ENCODE results near the gene DNAJB12.
"Not testable (repeated sequence)": the region's sequence is repeated elsewhere in the genome, so short reads cannot be mapped to it uniquely, and the experiment has no call there.

The DNAJB12 gene

GRCh38 chr10:72354356-72355213 is at the start of gene DNAJB12:
Gene DNAJB12, minus strand, starts transcription at chr10:72354919. Its CDS starts 22 bp downstream, at chr10:72354897.
- peaks cover 19% of the 10 kb centered on the region for H3K4me1 ChIP-seq (ENCODE audit: control insufficient read depth, insufficient read depth, low read length)
- peaks cover 7% of the 10 kb centered on the region; the same call in 1 of the 2 replicates for H3K36me3 ChIP-seq (ENCODE audit: control insufficient read depth, insufficient read depth, low read length)
- H3K27ac ChIP-seq (ENCODE audit: low read depth, low read length), result peak within 1 kb of the TSS; percentile 100
- H3K9ac ChIP-seq (ENCODE audit: low read depth, low read length), result peak within 1 kb of the TSS; percentile 99
- H3K9me3 ChIP-seq (ENCODE audit: control insufficient read depth, insufficient read depth, low read length), result no peaks in the 10 kb centered on the region
- no peaks in the 10 kb centered on the region for H3K27me3 ChIP-seq (ENCODE audit: control insufficient read depth, insufficient read depth, low read length)
- peak within 1 kb of the TSS; percentile 98 for H3K4me3 ChIP-seq (ENCODE audit: low read depth, low read length)

DNA sequence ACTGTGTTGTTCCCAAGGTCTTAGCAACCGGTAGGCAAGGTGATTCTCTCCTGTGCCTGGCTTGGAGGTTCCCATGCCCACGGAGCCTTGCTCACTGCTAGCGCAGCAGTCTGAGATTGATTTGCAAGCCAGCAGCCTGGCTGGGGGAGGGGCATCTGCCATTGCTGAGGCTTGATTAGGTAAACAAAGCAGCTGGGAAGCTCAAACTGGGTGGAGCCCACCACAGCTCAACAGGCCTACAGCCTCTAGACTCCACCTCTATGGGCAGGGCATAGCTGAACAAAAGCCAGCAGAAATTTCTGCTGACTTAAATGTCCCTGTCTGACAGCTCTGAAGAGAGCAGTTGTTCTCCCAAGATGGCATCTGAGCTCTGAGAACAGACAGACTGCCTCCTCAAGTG is 40.9 kb upstream of the DNAJB12 start:
- not testable (repeated sequence) for H3K4me1 ChIP-seq (ENCODE audit: control insufficient read depth, insufficient read depth, low read length); H3K4me3 ChIP-seq (ENCODE audit: low read depth, low read length); H3K27ac ChIP-seq (ENCODE audit: low read depth, low read length); H3K27me3 ChIP-seq (ENCODE audit: control insufficient read depth, insufficient read depth, low read length); H3K9ac ChIP-seq (ENCODE audit: low read depth, low read length); H3K36me3 ChIP-seq (ENCODE audit: control insufficient read depth, insufficient read depth, low read length); H3K9me3 ChIP-seq (ENCODE audit: control insufficient read depth, insufficient read depth, low read length)

DNA sequence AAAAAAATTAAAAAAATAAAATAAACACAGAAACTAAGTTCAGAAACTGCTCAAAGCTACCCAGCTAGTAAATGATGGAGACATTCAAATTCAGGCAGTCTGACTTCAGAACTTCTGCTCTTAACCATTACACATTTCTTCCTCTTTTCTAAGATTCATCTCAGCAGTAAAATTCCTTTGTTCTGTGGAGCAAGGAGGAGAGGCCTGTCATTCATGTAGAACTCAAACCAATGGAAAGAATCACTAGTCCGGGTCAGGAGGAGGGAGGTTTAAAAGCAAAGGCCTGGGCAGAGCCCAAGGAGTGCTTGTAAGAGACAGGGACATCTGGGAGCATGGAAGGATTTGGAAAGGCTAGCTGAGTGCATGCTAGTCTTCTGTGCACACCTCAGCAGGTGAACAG is 37.9 kb upstream of the DNAJB12 start:
- Histone ChIP-seq H3K4me3 (ENCODE audit: low read depth, low read length) (no peak overlapping the region), H3K4me1 (ENCODE audit: control insufficient read depth, insufficient read depth, low read length) (no peaks in the 10 kb centered on the region), H3K36me3 (ENCODE audit: control insufficient read depth, insufficient read depth, low read length) (no peaks in the 10 kb centered on the region), H3K27me3 (ENCODE audit: control insufficient read depth, insufficient read depth, low read length) (no peaks in the 10 kb centered on the region), H3K9ac (ENCODE audit: low read depth, low read length) (no peak overlapping the region), H3K9me3 (ENCODE audit: control insufficient read depth, insufficient read depth, low read length) (no peaks in the 10 kb centered on the region), H3K27ac (ENCODE audit: low read depth, low read length) (no peak overlapping the region)

DNA sequence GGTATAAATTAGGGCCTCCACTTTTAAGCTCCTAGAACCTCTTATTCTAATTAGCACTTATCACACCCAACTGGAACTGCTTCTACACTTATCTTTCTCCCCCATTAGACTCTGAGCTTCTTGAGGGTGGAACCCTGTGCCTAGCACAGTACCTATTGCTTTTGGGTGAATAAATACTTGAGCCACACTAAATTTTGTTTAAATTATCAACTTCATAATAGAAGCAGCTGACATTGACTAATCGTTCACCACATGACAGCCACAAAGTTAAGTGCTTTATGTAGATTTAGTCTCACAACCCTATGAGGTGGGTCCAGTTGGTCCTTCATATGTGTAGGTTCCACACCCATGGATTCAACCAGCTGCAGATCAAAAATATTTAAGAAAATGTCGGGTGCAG is 36.0 kb upstream of the DNAJB12 start:
- no peaks in the 10 kb centered on the region for H3K36me3 ChIP-seq (ENCODE audit: control insufficient read depth, insufficient read depth, low read length)

DNA sequence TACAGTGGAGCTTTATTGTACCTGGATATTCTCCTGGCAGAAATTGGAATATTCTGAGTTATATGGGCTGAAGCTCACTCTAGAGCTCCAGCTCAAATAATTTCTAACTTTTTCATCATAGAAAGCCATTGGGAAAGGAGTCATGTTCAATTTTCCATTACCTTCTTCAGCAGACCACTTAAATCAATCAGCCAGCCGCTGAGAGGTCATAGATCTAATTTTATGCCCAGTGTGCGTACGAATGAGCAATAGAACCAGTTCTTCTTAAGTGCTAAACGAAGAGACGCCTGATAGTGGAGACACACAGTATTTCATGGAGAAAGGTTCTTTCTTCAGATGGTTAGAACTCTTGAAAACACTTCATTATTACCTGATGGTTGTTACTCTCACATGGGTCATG is 35.0 kb upstream of the DNAJB12 start:
- H3K4me1 ChIP-seq (ENCODE audit: control insufficient read depth, insufficient read depth, low read length), result 0 out of 2 replicates have a peak, but pooled peaks cover under 1% of the 10 kb centered on the region
- H3K9me3 ChIP-seq (ENCODE audit: control insufficient read depth, insufficient read depth, low read length), result no peaks in the 10 kb centered on the region
- H3K9ac ChIP-seq (ENCODE audit: low read depth, low read length), result no peak overlapping the region
- H3K27me3 ChIP-seq (ENCODE audit: control insufficient read depth, insufficient read depth, low read length), result no peaks in the 10 kb centered on the region
- no peak overlapping the region for H3K27ac ChIP-seq (ENCODE audit: low read depth, low read length)
- no peak overlapping the region for H3K4me3 ChIP-seq (ENCODE audit: low read depth, low read length)
- H3K36me3 ChIP-seq (ENCODE audit: control insufficient read depth, insufficient read depth, low read length), result no peaks in the 10 kb centered on the region

More for the DNA sequence above, 36.0 kb upstream of the DNAJB12 start:
- Histone ChIP-seq H3K9me3 (ENCODE audit: control insufficient read depth, insufficient read depth, low read length) (no peaks in the 10 kb centered on the region), H3K4me3 (ENCODE audit: low read depth, low read length) (no peak overlapping the region), H3K27ac (ENCODE audit: low read depth, low read length) (no peak overlapping the region), H3K4me1 (ENCODE audit: control insufficient read depth, insufficient read depth, low read length) (no peaks in the 10 kb centered on the region), H3K9ac (ENCODE audit: low read depth, low read length) (no peak overlapping the region), H3K27me3 (ENCODE audit: control insufficient read depth, insufficient read depth, low read length) (no peaks in the 10 kb centered on the region)

DNA sequence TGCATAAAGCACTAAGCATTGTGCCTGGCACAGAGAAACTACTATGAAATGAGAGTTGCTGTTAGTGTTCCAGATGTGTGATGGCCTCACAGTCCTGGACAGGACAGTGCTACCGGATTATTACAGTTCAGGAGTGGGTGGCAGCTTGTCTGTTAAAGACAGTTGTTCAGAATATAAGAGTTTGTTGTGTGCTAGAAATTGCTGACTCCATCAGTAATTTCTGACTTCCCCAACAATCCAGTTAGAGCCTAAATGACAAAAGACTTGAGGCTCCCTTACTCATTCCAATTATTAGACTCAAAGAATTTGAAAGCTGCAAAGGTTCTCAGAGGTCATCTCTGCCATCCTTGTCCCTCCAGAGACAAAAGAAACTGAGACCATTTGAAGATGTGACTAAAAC is 34.3 kb upstream of the DNAJB12 start:
- H3K27me3 ChIP-seq (ENCODE audit: control insufficient read depth, insufficient read depth, low read length), result no peaks in the 10 kb centered on the region
- no peak overlapping the region for H3K4me3 ChIP-seq (ENCODE audit: low read depth, low read length)
- H3K4me1 ChIP-seq (ENCODE audit: control insufficient read depth, insufficient read depth, low read length), result peaks cover 4% of the 10 kb centered on the region; the same call in 1 of the 2 replicates
- H3K36me3 ChIP-seq (ENCODE audit: control insufficient read depth, insufficient read depth, low read length), result no peaks in the 10 kb centered on the region
- H3K9ac ChIP-seq (ENCODE audit: low read depth, low read length), result no peak overlapping the region
- H3K27ac ChIP-seq (ENCODE audit: low read depth, low read length), result no peak overlapping the region
- no peaks in the 10 kb centered on the region for H3K9me3 ChIP-seq (ENCODE audit: control insufficient read depth, insufficient read depth, low read length)

GRCh38 chr10:72388062-72388461 is 33.3 kb upstream of the DNAJB12 start:
- H3K27ac ChIP-seq (ENCODE audit: low read depth, low read length), result no peak overlapping the region
- no peaks in the 10 kb centered on the region for H3K9me3 ChIP-seq (ENCODE audit: control insufficient read depth, insufficient read depth, low read length)
- no peaks in the 10 kb centered on the region for H3K27me3 ChIP-seq (ENCODE audit: control insufficient read depth, insufficient read depth, low read length)
- H3K4me1 ChIP-seq (ENCODE audit: control insufficient read depth, insufficient read depth, low read length), result peaks cover 4% of the 10 kb centered on the region; the same call in 1 of the 2 replicates
- H3K36me3 ChIP-seq (ENCODE audit: control insufficient read depth, insufficient read depth, low read length), result no peaks in the 10 kb centered on the region
- no peak overlapping the region for H3K9ac ChIP-seq (ENCODE audit: low read depth, low read length)
- no peak overlapping the region for H3K4me3 ChIP-seq (ENCODE audit: low read depth, low read length)

- H3K9ac ChIP-seq (ENCODE audit: low read depth, low read length), result no peak overlapping the region
- no peaks in the 10 kb centered on the region for H3K36me3 ChIP-seq (ENCODE audit: control insufficient read depth, insufficient read depth, low read length)
- H3K27ac ChIP-seq (ENCODE audit: low read depth, low read length), result no peak overlapping the region
- no peak overlapping the region for H3K4me3 ChIP-seq (ENCODE audit: low read depth, low read length)
- peaks cover 4% of the 10 kb centered on the region; the same call in 1 of the 2 replicates for H3K4me1 ChIP-seq (ENCODE audit: control insufficient read depth, insufficient read depth, low read length)
- H3K9me3 ChIP-seq (ENCODE audit: control insufficient read depth, insufficient read depth, low read length), result no peaks in the 10 kb centered on the region
- H3K27me3 ChIP-seq (ENCODE audit: control insufficient read depth, insufficient read depth, low read length), result no peaks in the 10 kb centered on the region
Measured at GRCh38 chr10:72386916-72387586, 32.3 kb upstream of the DNAJB12 start.

DNA sequence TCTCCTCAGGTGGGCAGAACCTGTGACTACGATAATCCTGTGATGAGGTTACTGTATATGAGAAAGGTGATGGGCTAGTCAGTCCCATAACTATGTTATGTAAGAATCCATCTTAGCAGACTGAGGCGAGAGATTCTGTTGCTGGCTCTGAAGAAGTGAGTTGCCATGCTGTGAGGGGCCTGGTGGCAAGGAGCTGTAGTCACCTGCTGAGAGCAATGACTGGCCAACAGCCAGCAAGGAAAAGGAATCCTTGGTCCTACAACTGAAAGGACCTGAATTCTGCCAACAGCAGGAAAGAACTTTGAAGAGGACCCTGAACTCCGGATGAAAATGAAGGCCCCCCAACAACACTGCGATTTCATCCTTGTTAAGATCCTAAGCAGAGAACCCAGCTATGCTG is 31.0 kb upstream of the DNAJB12 start:
- Histone ChIP-seq H3K4me3 (ENCODE audit: low read depth, low read length) (no peak overlapping the region), H3K27ac (ENCODE audit: low read depth, low read length) (no peak overlapping the region), H3K9me3 (ENCODE audit: control insufficient read depth, insufficient read depth, low read length) (no peaks in the 10 kb centered on the region), H3K4me1 (ENCODE audit: control insufficient read depth, insufficient read depth, low read length) (peaks cover 14% of the 10 kb centered on the region), H3K36me3 (ENCODE audit: control insufficient read depth, insufficient read depth, low read length) (no peaks in the 10 kb centered on the region), H3K27me3 (ENCODE audit: control insufficient read depth, insufficient read depth, low read length) (no peaks in the 10 kb centered on the region), H3K9ac (ENCODE audit: low read depth, low read length) (no peak overlapping the region)

DNA sequence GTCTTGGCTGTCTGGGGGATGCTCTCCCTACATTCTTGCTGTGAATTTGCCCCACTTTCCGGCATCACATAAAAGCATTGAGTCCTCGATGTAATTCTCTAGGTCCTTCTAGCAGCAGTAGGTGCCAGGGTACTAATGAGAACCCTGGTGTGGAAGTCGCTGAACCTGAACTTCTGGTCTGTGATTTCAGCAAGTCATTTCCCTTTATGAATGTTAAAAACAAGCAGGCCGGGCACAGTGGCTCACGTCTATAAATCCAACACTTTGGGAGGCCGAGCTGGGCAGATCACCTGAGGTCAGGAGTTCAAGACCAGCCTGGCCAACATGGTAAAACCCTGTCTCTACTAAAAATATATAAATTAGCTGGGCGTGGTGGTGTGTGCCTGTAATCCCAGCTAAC is 30.3 kb upstream of the DNAJB12 start:
- not testable (repeated sequence) for H3K36me3 ChIP-seq (ENCODE audit: control insufficient read depth, insufficient read depth, low read length); H3K27me3 ChIP-seq (ENCODE audit: control insufficient read depth, insufficient read depth, low read length); H3K9ac ChIP-seq (ENCODE audit: low read depth, low read length); H3K27ac ChIP-seq (ENCODE audit: low read depth, low read length); H3K4me3 ChIP-seq (ENCODE audit: low read depth, low read length); H3K9me3 ChIP-seq (ENCODE audit: control insufficient read depth, insufficient read depth, low read length)
- H3K4me1 ChIP-seq (ENCODE audit: control insufficient read depth, insufficient read depth, low read length), result peaks cover 14% of the 10 kb centered on the region

GRCh38 chr10:72379776-72380175 is 25.1 kb upstream of the DNAJB12 start:
- H3K4me1 ChIP-seq (ENCODE audit: control insufficient read depth, insufficient read depth, low read length), result peaks cover 25% of the 10 kb centered on the region
- no peaks in the 10 kb centered on the region for H3K36me3 ChIP-seq (ENCODE audit: control insufficient read depth, insufficient read depth, low read length)
- H3K4me3 ChIP-seq (ENCODE audit: low read depth, low read length), result no peak overlapping the region
- no peaks in the 10 kb centered on the region for H3K9me3 ChIP-seq (ENCODE audit: control insufficient read depth, insufficient read depth, low read length)
- H3K27me3 ChIP-seq (ENCODE audit: control insufficient read depth, insufficient read depth, low read length), result no peaks in the 10 kb centered on the region
- no peak overlapping the region for H3K27ac ChIP-seq (ENCODE audit: low read depth, low read length)
- H3K9ac ChIP-seq (ENCODE audit: low read depth, low read length), result no peak overlapping the region

Measured in HUES48 (cell line).